ENCODE data around the gene PCDHGB1.
A peak's percentile ranks its signal among the peaks of the same experiment; 100 is the strongest.
"Not testable (repeated sequence)": the region's sequence is repeated elsewhere in the genome, so short reads cannot be mapped to it uniquely, and the experiment has no call there.

Gene PCDHGB1

GRCh38 chr5:141346017-141346416 lies 3.9 kb upstream of the PCDHGB1 start:
- DNase-seq, result not testable (repeated sequence)

- no peak for DNase-seq
Observed at GRCh38 chr5:141351591-141351990, 1.7 kb downstream of the PCDHGB1 start.

GRCh38 chr5:141354900-141355469 lies 5.1 kb downstream of the PCDHGB1 start, which contains the start of gene PCDHGA4:
PCDHGA4 (plus strand) TSS chr5:141355021; CDS start chr5:141355108, 87 bp downstream.
- DNase-seq, result peak in 1 of 2 donors; percentile 19

GRCh38 chr5:141355641-141356040 lies 5.7 kb downstream of the PCDHGB1 start:
- DNase-seq, result no peak

GRCh38 chr5:141356133-141356532 lies 6.2 kb downstream of the PCDHGB1 start:
- no peak for DNase-seq

- no peak for DNase-seq
Observed at GRCh38 chr5:141356950-141357349, 7.1 kb downstream of the PCDHGB1 start.

GRCh38 chr5:141359790-141360426 lies 10.0 kb downstream of the PCDHGB1 start, which contains the start of gene PCDHGB2:
PCDHGB2 (plus strand) TSS chr5:141359994; CDS start chr5:141360136, 142 bp downstream.
- DNase-seq, result peak in 1 of 2 donors; percentile 49

GRCh38 chr5:141360685-141361084 lies 10.8 kb downstream of the PCDHGB1 start:
- no peak for DNase-seq

GRCh38 chr5:141362719-141363118 lies 12.8 kb downstream of the PCDHGB1 start:
- no peak for DNase-seq

GRCh38 chr5:141363952-141364660 lies 14.2 kb downstream of the PCDHGB1 start, which contains the start of gene PCDHGA5:
PCDHGA5 (plus strand) TSS chr5:141364162; CDS start chr5:141364331, 169 bp downstream.
- DNase-seq, result no peak

GRCh38 chr5:141366016-141366896 lies 16.4 kb downstream of the PCDHGB1 start:
- DNase-seq, result no peak

- DNase-seq, result peak in 1 of 2 donors; percentile 47
Observed at GRCh38 chr5:141369994-141370848, 20.3 kb downstream of the PCDHGB1 start, which contains the start of gene PCDHGB3. PCDHGB3 (plus strand) TSS chr5:141370242; CDS start chr5:141370395, 153 bp downstream.

- DNase-seq, result no peak
Observed at GRCh38 chr5:141371572-141372475, 21.9 kb downstream of the PCDHGB1 start.

GRCh38 chr5:141373673-141374317 lies 23.9 kb downstream of the PCDHGB1 start, which contains the start of gene PCDHGA6:
PCDHGA6 (plus strand) TSS chr5:141373891; CDS start chr5:141374084, 193 bp downstream.
- no peak for DNase-seq

- no peak for DNase-seq
Observed at GRCh38 chr5:141374627-141375026, 24.7 kb downstream of the PCDHGB1 start.

GRCh38 chr5:141375444-141376155 lies 25.7 kb downstream of the PCDHGB1 start:
- not testable (repeated sequence) for DNase-seq

- DNase-seq, result peak in 1 of 2 donors; percentile 13
Observed at GRCh38 chr5:141382469-141383294, 32.8 kb downstream of the PCDHGB1 start, which contains the start of gene PCDHGA7. PCDHGA7 (plus strand) TSS chr5:141382742; CDS start chr5:141382900, 158 bp downstream.

- no peak for DNase-seq
Observed at GRCh38 chr5:141383345-141383744, 33.4 kb downstream of the PCDHGB1 start.
